Stimulated activated CD4-positive, alpha-beta T cell treated with anti-CD3 and anti-CD28 coated beads, Interleukin-12 subunit alpha, Interleukin-12 subunit beta, amount 100 ng/mL, for 4 hours (primary cell): ENCODE results near the gene ALDH5A1.
"Not testable (repeated sequence)": the region's sequence is repeated elsewhere in the genome, so short reads cannot be mapped to it uniquely, and the experiment has no call there.

Experiments used
- DNase-seq: peaks from one replicate; pipeline ENCODE4 v3.0.0-alpha.2; 2020

ALDH5A1 gene

GRCh38 chr6:24489470-24489869 lies 5.3 kb upstream of the ALDH5A1 start, which contains the start of gene GPLD1:
Gene GPLD1, minus strand, starts transcription at chr6:24489578. Its CDS starts 67 bp downstream, at chr6:24489511.
- DNase-seq = no peak

GRCh38 chr6:24489881-24490280 lies 4.9 kb upstream of the ALDH5A1 start:
- no peak for DNase-seq

DNA sequence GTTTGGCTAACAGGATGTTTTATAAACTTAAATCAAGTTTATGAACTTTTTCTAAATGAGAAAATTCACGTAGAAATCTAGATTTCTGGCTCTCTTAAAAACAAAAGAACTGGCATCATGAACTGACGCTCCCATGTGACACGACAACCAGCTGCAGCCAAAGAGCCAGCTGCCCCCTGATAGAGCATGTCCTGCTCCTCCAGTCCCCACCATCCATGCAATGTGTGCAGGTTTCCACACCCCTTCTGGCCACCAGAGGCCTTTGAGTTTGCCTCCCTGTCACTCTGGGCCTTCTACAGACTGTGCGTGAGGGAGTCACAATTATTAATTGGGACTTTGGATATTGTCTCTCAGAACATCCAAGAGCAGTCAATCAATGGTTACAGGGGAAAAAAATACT lies 3.8 kb upstream of the ALDH5A1 start:
- DNase-seq = no peak

GRCh38 chr6:24492475-24492874 lies 2.3 kb upstream of the ALDH5A1 start:
- no peak for DNase-seq

DNA sequence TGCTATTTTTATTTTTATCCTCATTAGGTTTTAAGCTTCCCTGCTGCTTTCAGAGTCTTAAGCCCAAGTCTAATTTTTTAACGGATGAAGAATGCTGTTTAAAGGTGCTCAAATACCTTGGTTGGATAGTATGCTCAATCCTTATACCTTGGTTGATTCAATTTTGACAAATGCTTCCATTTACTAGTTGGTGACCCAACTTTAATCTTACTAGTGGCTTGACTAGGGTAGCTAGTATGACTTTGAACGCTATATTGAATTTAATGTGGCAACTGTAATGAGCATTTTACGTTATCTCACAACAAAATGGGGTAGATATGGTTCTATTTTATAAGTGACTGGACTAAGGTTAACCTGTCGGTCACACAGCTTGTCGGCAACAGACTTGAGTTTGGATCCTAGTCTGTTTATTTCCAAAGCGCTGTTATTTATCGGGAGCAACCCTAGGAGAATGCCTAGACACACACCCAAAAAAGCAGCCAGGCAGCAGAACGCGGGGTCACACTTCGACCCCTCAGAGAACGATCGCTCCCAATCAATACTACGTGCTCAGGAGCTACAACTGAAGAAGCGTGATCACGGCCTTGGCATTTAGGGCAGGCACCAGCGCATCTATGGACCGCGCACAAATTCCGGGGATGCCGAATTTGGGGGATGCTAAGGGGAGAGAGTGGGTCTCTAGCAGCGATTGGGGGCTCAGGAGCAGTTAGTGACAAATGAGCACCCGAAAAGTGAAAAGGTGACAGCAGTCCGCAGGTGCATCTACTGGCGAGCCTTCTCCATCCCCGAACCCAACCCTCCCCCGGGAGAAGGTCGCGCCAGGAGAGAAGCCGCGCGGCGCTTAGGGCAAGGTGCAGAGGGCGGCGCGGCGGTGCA lies 586 bp upstream of the ALDH5A1 start:
- peak; percentile 3 for DNase-seq

DNA sequence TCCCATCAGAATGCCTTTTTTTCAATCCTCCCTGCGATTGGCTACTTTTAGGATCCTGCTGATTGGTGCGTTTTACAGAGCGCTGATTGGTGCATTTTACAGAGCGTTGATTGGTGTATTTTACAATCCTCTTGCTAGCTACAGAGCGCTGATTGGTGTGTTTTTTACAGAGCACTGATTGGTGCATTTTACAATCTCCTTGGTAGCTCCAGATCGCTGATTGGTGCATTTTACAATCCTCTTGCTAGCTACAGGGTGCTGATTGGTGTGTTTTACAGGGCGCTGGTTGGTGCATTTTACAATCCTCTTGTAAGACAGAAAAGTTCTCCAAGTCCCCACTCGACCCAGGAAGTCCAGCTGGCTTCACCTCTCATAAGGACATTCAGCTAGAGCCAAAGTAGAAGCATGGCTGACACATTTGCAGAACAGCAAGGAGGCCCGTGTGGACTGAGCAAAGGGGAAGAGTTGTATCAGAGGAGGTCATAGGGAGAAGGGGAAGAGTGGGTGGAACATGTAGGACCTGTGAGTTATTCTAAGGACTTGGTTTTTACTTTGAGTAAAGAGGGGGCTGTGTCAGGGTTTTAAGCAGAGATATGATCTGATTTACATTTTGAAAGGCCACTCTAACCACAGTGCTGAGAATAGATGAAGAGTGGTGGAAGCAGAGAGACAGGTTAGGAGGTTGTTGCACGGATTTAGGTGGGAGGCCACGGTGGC lies 2.6 kb downstream of the ALDH5A1 start:
- DNase-seq = no peak

- no peak for DNase-seq
These were observed 5.9 kb downstream of the ALDH5A1 start for GRCh38 chr6:24500683-24501082.

GRCh38 chr6:24501374-24501773 lies 6.6 kb downstream of the ALDH5A1 start:
- DNase-seq = no peak

DNA sequence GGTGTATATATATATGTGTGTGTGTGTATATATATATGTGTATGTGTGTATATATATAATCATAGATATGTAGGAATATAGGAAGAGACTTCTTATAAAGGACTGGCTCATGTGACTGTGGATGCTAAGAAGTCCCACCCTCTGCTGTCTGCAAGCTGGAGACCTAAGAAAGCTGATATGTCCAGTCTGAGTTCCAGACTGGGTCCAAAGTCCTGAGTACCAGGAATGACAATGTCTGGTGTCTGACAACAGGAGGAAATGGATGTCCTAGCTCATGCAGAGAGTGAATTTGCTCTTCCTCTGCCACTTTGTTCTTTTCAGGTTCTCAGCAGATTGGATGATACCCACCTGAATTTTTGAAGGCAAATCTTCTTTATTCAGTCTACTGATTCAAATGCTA lies 7.1 kb downstream of the ALDH5A1 start:
- no peak for DNase-seq

GRCh38 chr6:24504287-24504648 lies 9.5 kb downstream of the ALDH5A1 start:
- no peak for DNase-seq

- no peak for DNase-seq
These were observed 10.1 kb downstream of the ALDH5A1 start for GRCh38 chr6:24504649-24505586.

GRCh38 chr6:24506814-24507520 lies 12.2 kb downstream of the ALDH5A1 start:
- DNase-seq = no peak

- DNase-seq = not testable (repeated sequence)
These were observed 17.2 kb downstream of the ALDH5A1 start for GRCh38 chr6:24511976-24512375.

DNA sequence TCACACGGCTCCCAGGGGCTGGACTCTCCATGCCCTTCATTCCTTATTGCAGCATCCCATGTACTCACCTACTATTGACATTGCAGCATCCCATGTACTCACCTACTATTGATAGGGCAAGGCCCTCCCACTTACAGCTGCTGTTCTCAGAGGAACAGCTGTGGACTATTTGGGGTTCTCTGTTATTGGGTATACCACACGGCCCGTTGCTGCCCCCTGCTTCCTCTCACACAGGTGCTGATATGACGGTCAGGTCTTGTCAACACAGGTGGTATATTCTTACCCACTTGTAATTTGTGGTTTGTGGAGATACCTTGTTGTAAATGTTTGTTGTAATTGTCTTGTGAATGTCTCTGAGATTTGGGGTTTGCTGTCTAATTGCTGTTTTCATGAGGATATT lies 18.8 kb downstream of the ALDH5A1 start:
- no peak for DNase-seq

DNA sequence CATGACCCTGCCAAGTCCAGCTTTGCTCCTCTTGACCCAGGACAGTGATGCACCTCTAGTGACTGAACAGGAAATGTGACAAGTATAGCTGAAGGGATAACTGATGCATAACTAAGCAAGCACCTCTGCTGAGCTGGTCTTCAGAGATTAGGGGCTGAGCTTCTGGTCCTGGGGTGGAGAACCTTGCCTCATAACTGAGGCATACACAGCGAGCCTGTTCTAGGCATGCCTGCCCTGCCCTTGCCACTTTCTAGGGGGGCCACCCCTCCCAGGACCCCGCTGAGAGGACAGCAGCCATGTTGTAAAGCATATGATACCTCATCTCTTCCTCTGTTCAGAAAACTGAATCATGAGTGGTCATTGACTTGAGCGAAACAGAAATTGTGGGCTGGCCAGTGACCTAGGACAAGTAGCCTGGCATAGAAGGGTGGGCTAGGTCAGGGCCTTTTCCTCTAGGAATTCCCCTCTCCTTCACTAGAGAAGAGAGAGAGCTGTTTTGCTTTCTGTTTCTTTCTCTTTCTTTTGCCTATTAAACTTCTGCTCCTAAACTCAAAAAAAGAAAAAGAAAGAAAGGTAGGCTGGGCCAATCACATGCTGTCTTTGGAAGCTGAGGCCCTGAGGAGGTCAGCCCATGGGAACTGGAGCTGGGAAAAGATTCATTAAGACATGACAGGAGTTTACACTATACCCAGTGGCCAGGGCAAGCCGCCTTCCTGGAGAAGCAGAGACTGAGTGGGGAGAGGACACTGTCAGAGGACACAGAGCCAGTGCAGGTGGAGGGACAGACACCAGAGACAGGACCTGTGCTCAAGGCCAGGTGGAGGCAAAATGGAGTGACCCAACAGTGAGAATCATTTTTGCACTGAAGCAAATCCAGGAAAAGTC lies 23.1 kb downstream of the ALDH5A1 start:
- no peak for DNase-seq

- DNase-seq = peak; percentile 33
These were observed 26.3 kb downstream of the ALDH5A1 start for GRCh38 chr6:24520929-24521546.

GRCh38 chr6:24522228-24523176 lies 27.7 kb downstream of the ALDH5A1 start:
- DNase-seq = no peak

- no peak for DNase-seq
These were observed 29.6 kb downstream of the ALDH5A1 start for GRCh38 chr6:24524329-24524728.

- DNase-seq = no peak
These were observed 30.0 kb downstream of the ALDH5A1 start for GRCh38 chr6:24524805-24525204.

DNA sequence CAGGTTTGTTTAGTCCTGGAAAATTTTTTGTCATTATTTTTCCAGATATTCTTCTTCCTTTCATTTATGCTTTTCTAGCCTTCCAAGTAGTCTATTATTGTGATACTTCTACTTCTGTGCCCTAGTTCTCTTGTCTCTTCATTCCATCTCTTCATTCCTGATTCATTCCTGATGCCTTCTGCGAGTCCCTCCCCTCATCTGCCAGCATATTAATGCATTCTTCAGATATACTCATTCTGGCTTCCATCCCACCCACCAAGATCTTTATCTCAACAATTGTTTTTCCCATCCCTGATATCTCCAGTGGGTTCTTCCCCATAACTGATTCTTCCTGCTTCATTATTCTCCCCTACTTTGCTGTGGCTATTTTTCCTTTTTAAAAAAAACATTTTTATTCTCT lies 35.2 kb downstream of the ALDH5A1 start:
- no peak for DNase-seq
